Kasumi-1 (cell line): ENCODE measurements around the gene TASOR.
"Not testable (repeated sequence)": the region's sequence is repeated elsewhere in the genome, so short reads cannot be mapped to it uniquely, and the experiment has no call there.

ENCODE experiments used
- DNase-seq, 2 experiments: peaks; one replicate each; lab custom pipeline; 2025; lab: John Stamatoyannopoulos, UW

Gene TASOR, protein sequence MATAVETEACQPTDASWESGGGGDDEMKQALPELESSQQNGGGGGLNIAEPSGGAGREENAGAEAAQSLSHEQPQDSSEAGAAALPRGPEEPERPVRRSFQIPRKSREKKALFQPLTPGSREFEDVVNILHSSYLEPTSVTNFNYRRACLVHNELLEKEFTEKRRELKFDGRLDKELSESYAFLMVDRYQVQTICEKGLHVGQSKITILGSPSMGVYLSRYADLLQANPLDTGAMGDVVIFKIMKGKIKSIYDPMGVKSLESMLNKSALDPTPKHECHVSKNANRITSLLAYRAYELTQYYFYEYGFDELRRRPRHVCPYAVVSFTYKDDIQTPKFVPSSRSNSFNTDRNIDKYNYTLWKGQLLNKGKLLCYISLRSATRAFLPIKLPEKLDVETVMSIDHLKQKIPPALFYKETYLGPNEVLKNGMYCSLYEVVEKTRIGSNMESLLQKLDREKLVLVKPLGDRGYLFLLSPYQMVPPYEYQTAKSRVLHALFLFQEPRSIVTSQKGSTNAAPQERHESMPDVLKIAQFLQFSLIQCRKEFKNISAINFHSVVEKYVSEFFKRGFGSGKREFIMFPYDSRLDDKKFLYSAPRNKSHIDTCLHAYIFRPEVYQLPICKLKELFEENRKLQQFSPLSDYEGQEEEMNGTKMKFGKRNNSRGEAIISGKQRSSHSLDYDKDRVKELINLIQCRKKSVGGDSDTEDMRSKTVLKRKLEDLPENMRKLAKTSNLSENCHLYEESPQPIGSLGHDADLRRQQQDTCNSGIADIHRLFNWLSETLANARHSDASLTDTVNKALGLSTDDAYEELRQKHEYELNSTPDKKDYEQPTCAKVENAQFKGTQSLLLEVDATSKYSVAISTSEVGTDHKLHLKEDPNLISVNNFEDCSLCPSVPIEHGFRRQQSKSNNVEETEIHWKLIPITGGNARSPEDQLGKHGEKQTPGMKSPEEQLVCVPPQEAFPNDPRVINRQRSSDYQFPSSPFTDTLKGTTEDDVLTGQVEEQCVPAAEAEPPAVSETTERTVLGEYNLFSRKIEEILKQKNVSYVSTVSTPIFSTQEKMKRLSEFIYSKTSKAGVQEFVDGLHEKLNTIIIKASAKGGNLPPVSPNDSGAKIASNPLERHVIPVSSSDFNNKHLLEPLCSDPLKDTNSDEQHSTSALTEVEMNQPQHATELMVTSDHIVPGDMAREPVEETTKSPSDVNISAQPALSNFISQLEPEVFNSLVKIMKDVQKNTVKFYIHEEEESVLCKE (N-terminal part only)

GRCh38 chr3:56683122-56683817, at the start of gene TASOR:
Gene TASOR (minus strand): TSS chr3:56683265. CDS start chr3:56683006, 259 bp downstream.
- DNase-seq, result peak; percentile 38 to 76

DNA sequence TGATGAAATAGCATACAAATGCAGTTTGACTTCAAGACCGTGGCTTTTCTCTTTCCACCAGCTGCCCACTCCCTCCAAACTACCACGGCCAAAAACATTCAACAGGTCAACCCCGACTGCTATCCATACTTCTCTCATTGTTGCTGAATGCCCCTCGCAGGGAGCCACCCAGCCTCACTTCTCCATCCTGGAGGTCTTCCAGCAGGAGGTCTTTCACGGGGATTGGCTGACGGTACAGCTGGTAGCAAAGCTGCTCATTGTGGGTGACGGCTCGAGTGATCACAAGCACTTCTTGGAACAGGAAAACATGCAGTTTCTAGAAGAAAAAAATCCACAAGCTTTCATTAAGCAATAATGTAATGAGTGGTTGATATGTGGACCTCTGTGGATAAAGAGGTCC, 49.0 kb upstream of the TASOR start:
- no peak for DNase-seq

- no peak for DNase-seq
Observed at GRCh38 chr3:56725175-56725574, 42.1 kb upstream of the TASOR start.

- no peak for DNase-seq
Observed at GRCh38 chr3:56724676-56725075, 41.6 kb upstream of the TASOR start.

DNA sequence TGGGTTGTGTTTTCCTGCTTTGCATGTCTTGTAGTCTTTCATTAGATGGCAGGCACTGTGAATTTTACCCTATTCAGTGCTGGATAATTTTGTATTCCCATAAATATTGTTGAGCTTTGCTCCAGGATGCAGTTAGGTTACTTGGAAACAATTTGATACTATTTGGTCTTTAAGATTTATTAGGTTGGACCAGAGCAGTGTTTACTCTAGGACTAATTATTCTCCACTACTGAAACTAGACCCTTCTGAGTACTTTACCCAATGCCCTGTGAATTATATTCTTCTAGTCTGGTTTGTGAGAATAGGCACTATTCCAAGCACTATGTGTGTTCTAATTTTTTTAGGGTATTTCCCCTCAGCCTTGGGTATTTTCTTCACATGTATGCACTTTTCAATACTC, 37.8 kb upstream of the TASOR start:
- no peak for DNase-seq

DNA sequence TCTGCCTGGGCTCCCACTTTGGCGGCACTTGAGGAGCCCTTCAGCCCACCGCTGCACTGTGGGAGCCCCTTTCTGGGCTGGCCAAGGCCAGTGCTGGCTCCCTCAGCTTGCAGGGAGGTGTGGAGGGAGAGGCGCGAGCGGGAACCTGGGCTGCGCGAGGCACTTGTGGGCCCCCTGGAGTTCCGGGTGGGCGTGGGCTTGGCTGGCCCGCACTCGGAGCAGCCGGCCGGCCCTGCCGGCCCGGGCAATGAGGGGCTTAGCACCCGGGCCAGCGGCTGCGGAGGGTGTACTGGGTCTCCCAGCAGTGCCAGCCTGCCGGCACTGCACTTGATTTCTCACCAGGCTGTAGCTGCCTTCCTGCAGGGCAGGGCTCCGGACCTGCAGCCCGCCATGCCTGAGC, 35.7 kb upstream of the TASOR start:
- DNase-seq, result not testable (repeated sequence)

DNA sequence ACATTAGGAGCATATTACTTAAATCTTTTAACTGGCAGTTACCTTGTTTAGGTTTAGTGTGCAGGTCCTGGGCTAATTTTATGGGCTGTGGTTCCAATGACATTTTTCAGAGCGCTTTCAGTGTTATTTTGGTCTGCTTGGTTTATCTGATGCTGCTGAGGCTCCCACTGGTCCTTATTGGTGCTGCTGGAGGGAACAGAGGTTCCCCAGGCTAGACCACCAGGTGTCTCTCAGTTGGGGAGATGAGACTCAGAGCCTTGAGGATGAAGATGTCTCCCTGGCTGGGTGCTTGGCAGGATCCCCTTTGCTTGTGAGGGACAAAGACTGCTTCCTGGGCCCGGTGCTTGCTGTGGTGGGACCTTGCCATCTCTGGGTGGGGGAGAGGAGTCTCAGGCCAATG, 28.3 kb upstream of the TASOR start:
- DNase-seq, result no peak

- DNase-seq, result not testable (repeated sequence)
Observed at GRCh38 chr3:56707412-56707811, 24.3 kb upstream of the TASOR start.

DNA sequence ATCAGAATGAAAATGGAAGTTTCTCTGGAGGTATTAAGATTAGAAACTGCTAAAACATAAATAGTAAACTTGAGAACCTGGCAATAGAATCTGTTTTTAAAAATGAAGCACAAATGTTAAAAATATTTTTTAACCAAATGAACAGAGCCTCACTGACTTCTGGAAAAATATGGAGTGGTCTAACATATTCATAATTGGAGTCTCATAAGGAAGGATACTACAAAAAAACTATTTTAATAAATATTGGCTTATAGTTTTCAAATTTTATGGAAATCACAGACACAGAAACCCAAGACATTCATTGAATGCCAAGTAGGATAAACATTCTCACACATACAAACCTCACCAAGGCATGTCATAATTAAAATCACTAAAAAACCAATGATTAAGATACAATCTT, 23.6 kb upstream of the TASOR start:
- no peak for DNase-seq

- DNase-seq, result no peak
Observed at GRCh38 chr3:56704706-56705105, 21.6 kb upstream of the TASOR start.

GRCh38 chr3:56702490-56703315, 19.6 kb upstream of the TASOR start:
- peak; percentile 75 to 84 for DNase-seq

- no peak for DNase-seq
Observed at GRCh38 chr3:56700151-56700550, 17.1 kb upstream of the TASOR start.

DNA sequence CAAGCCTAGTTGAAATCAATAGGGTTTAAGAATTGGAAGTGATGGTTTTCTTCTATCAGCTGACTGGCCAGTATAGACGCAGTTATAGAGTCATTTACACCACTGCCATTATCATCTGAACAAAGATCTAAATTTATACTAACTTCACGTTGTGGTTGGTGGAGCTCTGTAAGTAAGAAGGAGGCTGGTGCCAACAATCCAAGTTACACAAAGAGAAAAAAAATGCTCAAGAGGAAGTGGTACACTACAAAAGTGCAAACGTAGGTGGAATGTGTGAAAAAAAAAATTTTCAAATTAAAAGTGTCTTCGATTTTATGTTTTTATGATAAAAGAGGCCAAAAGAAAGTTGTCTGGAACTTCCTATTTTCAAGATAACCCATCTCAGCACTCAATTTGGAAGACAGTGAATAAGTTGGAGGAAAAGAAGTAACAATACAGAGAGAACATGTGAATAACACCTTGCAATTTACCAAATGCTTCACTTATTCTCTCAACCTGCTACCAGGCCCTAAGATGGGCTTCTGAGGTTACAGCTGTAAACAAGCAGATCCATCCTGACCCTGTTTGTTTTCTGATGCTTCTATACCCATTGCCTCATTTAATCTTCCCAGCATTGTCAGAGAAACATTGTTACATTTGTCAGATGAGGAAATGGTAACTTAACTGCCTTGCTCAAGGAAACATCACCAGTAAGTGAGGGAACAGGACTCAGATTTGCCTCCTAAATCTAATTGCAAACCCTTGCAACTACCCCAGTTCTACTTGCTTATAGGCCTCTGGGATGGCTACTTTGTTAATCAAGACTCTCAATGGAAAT, 12.0 kb upstream of the TASOR start:
- DNase-seq, result peak in 1 of 2 experiments; percentile 14

- peak; percentile 94 to 97 for DNase-seq
Observed at GRCh38 chr3:56693750-56694149, 10.7 kb upstream of the TASOR start.

GRCh38 chr3:56692520-56693433, 9.7 kb upstream of the TASOR start:
- DNase-seq, result peak in 1 of 2 experiments; percentile 45

- not testable (repeated sequence) for DNase-seq
Observed at GRCh38 chr3:56692001-56692365, 8.9 kb upstream of the TASOR start.

DNA sequence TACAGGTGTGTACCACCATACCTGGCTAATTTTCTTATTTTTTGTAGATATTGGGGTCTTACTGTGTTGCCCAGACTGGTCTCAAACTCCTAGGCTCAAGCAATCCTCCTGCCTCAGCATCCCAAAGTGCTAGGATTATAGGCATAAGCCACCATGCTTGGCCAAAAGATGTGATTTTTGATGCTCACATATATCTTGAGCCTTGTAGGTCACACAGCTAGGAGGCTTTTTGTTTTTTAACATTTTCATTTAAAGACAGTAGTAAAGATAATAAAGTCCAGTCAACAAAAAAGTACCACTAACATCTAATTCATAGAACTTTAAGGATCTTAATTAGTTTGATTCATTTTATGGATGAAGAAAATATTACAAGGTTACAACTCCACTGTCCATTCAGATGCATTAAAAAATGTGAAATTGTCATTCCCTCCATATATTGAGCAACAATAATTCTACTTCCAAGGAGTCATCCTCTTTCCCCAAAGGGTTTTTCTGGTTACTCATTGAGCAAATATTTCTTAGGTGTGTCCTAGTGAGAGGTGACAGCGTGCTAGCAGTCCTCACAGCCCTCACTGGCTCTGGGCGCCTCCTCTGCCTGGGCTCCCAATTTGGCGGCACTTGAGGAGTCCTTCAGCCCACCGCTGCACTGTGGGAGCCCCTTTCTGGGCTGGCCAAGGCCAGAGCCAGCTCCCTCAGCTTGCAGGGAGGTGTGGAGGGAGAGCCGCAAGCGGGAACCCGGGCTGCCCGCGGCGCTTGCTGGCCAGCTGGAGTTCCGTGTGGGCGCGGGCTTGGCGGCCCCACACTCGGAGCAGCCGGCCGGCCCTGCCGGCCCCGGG, 8.3 kb upstream of the TASOR start:
- DNase-seq, result no peak

DNA sequence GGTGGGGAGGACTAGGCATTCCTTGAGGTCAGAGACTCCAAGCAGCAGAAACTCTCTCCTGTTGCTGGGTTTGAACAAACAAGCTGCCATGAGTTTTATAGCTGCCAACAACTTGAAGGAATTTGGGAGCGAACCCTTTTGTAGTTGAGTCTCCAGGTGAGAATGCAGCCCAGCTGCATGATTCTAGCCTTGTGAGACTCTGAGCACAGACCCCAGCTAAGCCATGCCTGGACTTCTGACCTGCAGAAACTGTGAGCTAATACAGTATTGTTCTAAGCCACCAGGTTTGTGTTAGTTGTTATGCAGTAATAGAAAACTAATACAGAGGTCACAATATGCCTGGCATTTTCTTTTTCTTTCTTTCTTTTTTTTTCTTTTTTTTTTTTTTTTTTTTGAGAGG, 6.2 kb upstream of the TASOR start:
- DNase-seq, result no peak
